ENCODE data around the gene KLHL42.
"Not testable (repeated sequence)": the region's sequence is repeated elsewhere in the genome, so short reads cannot be mapped to it uniquely, and the experiment has no call there.

The KLHL42 gene

GRCh38 chr12:27838543-27839185 is 58.6 kb downstream of the KLHL42 start:
- Histone ChIP-seq H3K4me3 (ENCODE audit: insufficient read depth, low read depth, low read length) (no peak overlapping the region), H3K36me3 (ENCODE audit: control insufficient read depth, insufficient read depth, low read length) (no peaks in the 10 kb centered on the region), H3K27ac (ENCODE audit: insufficient read depth, low read depth, low read length, poor library complexity, severe bottlenecking) (no peak overlapping the region), H3K27me3 (ENCODE audit: control insufficient read depth, insufficient read depth, low read length, poor library complexity, severe bottlenecking) (no peaks in the 10 kb centered on the region), H3K4me1 (ENCODE audit: control insufficient read depth, insufficient read depth, low read length) (no peaks in the 10 kb centered on the region), H3K9me3 (ENCODE audit: control insufficient read depth, low read length) (no peaks in the 10 kb centered on the region)
- 86 to 95% methylated on average over 2 of the region's 2 CpGs for WGBS, 2 experiments

- Histone ChIP-seq H3K27me3 (ENCODE audit: control insufficient read depth, insufficient read depth, low read length, poor library complexity, severe bottlenecking) (no peaks in the 10 kb centered on the region), H3K9me3 (ENCODE audit: control insufficient read depth, low read length) (no peaks in the 10 kb centered on the region), H3K27ac (ENCODE audit: insufficient read depth, low read depth, low read length, poor library complexity, severe bottlenecking) (no peak overlapping the region), H3K4me3 (ENCODE audit: insufficient read depth, low read depth, low read length) (no peak overlapping the region), H3K36me3 (ENCODE audit: control insufficient read depth, insufficient read depth, low read length) (no peaks in the 10 kb centered on the region), H3K4me1 (ENCODE audit: control insufficient read depth, insufficient read depth, low read length) (no peaks in the 10 kb centered on the region)
- WGBS, 2 experiments, result 88 to 90% methylated on average over 3 of the region's 3 CpGs
These were observed 60.4 kb downstream of the KLHL42 start for GRCh38 chr12:27840229-27840999.

- Histone ChIP-seq H3K4me3 (ENCODE audit: insufficient read depth, low read depth, low read length) (no peak overlapping the region), H3K9me3 (ENCODE audit: control insufficient read depth, low read length) (no peaks in the 10 kb centered on the region), H3K36me3 (ENCODE audit: control insufficient read depth, insufficient read depth, low read length) (no peaks in the 10 kb centered on the region), H3K27ac (ENCODE audit: insufficient read depth, low read depth, low read length, poor library complexity, severe bottlenecking) (no peak overlapping the region), H3K4me1 (ENCODE audit: control insufficient read depth, insufficient read depth, low read length) (no peaks in the 10 kb centered on the region), H3K27me3 (ENCODE audit: control insufficient read depth, insufficient read depth, low read length, poor library complexity, severe bottlenecking) (no peaks in the 10 kb centered on the region)
- WGBS, 2 experiments, result 87 to 93% methylated on average over 4 to 5 of the region's 5 CpGs
These were observed 61.4 kb downstream of the KLHL42 start for GRCh38 chr12:27841392-27841882.

GRCh38 chr12:27843714-27844245 is 63.7 kb downstream of the KLHL42 start:
- 84 to 90% methylated on average over 4 to 8 of the region's 8 CpGs for WGBS, 2 experiments
- H3K4me3 ChIP-seq (ENCODE audit: insufficient read depth, low read depth, low read length), result no peak overlapping the region
- no peaks in the 10 kb centered on the region for H3K27me3 ChIP-seq (ENCODE audit: control insufficient read depth, insufficient read depth, low read length, poor library complexity, severe bottlenecking)
- H3K27ac ChIP-seq (ENCODE audit: insufficient read depth, low read depth, low read length, poor library complexity, severe bottlenecking), result no peak overlapping the region
- H3K9me3 ChIP-seq (ENCODE audit: control insufficient read depth, low read length), result no peaks in the 10 kb centered on the region
- H3K4me1 ChIP-seq (ENCODE audit: control insufficient read depth, insufficient read depth, low read length), result no peaks in the 10 kb centered on the region
- H3K36me3 ChIP-seq (ENCODE audit: control insufficient read depth, insufficient read depth, low read length), result no peaks in the 10 kb centered on the region

- Histone ChIP-seq H3K27ac (ENCODE audit: insufficient read depth, low read depth, low read length, poor library complexity, severe bottlenecking) (no peak overlapping the region), H3K36me3 (ENCODE audit: control insufficient read depth, insufficient read depth, low read length) (no peaks in the 10 kb centered on the region), H3K4me3 (ENCODE audit: insufficient read depth, low read depth, low read length) (no peak overlapping the region), H3K27me3 (ENCODE audit: control insufficient read depth, insufficient read depth, low read length, poor library complexity, severe bottlenecking) (no peaks in the 10 kb centered on the region), H3K4me1 (ENCODE audit: control insufficient read depth, insufficient read depth, low read length) (no peaks in the 10 kb centered on the region), H3K9me3 (ENCODE audit: control insufficient read depth, low read length) (no peaks in the 10 kb centered on the region)
- WGBS, 2 experiments, result 95 to 96% methylated on average over 12 to 15 of the region's 15 CpGs
These were observed 64.5 kb downstream of the KLHL42 start for GRCh38 chr12:27844366-27845090.

- no peak overlapping the region for H3K27ac ChIP-seq (ENCODE audit: insufficient read depth, low read depth, low read length, poor library complexity, severe bottlenecking)
- WGBS, 2 experiments, result 93 to 96% methylated on average over 2 of the region's 2 CpGs
- no peaks in the 10 kb centered on the region for H3K9me3 ChIP-seq (ENCODE audit: control insufficient read depth, low read length)
These were observed 65.2 kb downstream of the KLHL42 start for GRCh38 chr12:27845187-27845586.

GRCh38 chr12:27845706-27846105 is 65.7 kb downstream of the KLHL42 start:
- H3K9me3 ChIP-seq (ENCODE audit: control insufficient read depth, low read length); H3K4me3 ChIP-seq (ENCODE audit: insufficient read depth, low read depth, low read length); H3K27me3 ChIP-seq (ENCODE audit: control insufficient read depth, insufficient read depth, low read length, poor library complexity, severe bottlenecking); H3K4me1 ChIP-seq (ENCODE audit: control insufficient read depth, insufficient read depth, low read length); H3K27ac ChIP-seq (ENCODE audit: insufficient read depth, low read depth, low read length, poor library complexity, severe bottlenecking); H3K36me3 ChIP-seq (ENCODE audit: control insufficient read depth, insufficient read depth, low read length): not testable (repeated sequence)
- 93 to 97% methylated on average over 3 of the region's 3 CpGs for WGBS, 2 experiments

More at GRCh38 chr12:27845187-27845586, 65.2 kb downstream of the KLHL42 start:
- no peaks in the 10 kb centered on the region for H3K36me3 ChIP-seq (ENCODE audit: control insufficient read depth, insufficient read depth, low read length)
- no peaks in the 10 kb centered on the region for H3K4me1 ChIP-seq (ENCODE audit: control insufficient read depth, insufficient read depth, low read length)
- no peak overlapping the region for H3K4me3 ChIP-seq (ENCODE audit: insufficient read depth, low read depth, low read length)
- no peaks in the 10 kb centered on the region for H3K27me3 ChIP-seq (ENCODE audit: control insufficient read depth, insufficient read depth, low read length, poor library complexity, severe bottlenecking)

GRCh38 chr12:27847293-27847692 is 67.3 kb downstream of the KLHL42 start:
- not testable (repeated sequence) for H3K9me3 ChIP-seq (ENCODE audit: control insufficient read depth, low read length); H3K27ac ChIP-seq (ENCODE audit: insufficient read depth, low read depth, low read length, poor library complexity, severe bottlenecking); H3K4me3 ChIP-seq (ENCODE audit: insufficient read depth, low read depth, low read length); H3K36me3 ChIP-seq (ENCODE audit: control insufficient read depth, insufficient read depth, low read length); H3K27me3 ChIP-seq (ENCODE audit: control insufficient read depth, insufficient read depth, low read length, poor library complexity, severe bottlenecking); H3K4me1 ChIP-seq (ENCODE audit: control insufficient read depth, insufficient read depth, low read length)
- 100% methylated on average over 2 of the region's 2 CpGs for WGBS, 2 experiments

GRCh38 chr12:27851311-27851710 is 71.3 kb downstream of the KLHL42 start:
- Histone ChIP-seq H3K27ac (ENCODE audit: insufficient read depth, low read depth, low read length, poor library complexity, severe bottlenecking) (no peak overlapping the region), H3K4me1 (ENCODE audit: control insufficient read depth, insufficient read depth, low read length) (no peaks in the 10 kb centered on the region), H3K36me3 (ENCODE audit: control insufficient read depth, insufficient read depth, low read length) (no peaks in the 10 kb centered on the region), H3K27me3 (ENCODE audit: control insufficient read depth, insufficient read depth, low read length, poor library complexity, severe bottlenecking) (no peaks in the 10 kb centered on the region), H3K9me3 (ENCODE audit: control insufficient read depth, low read length) (no peaks in the 10 kb centered on the region), H3K4me3 (ENCODE audit: insufficient read depth, low read depth, low read length) (no peak overlapping the region)

- Histone ChIP-seq H3K27ac (ENCODE audit: insufficient read depth, low read depth, low read length, poor library complexity, severe bottlenecking) (no peak overlapping the region), H3K36me3 (ENCODE audit: control insufficient read depth, insufficient read depth, low read length) (no peaks in the 10 kb centered on the region), H3K27me3 (ENCODE audit: control insufficient read depth, insufficient read depth, low read length, poor library complexity, severe bottlenecking) (no peaks in the 10 kb centered on the region), H3K4me1 (ENCODE audit: control insufficient read depth, insufficient read depth, low read length) (no peaks in the 10 kb centered on the region), H3K9me3 (ENCODE audit: control insufficient read depth, low read length) (no peaks in the 10 kb centered on the region), H3K4me3 (ENCODE audit: insufficient read depth, low read depth, low read length) (no peak overlapping the region)
These were observed 72.1 kb downstream of the KLHL42 start for GRCh38 chr12:27852117-27852516.
